ENCODE data around the gene TBC1D10B.

Gene TBC1D10B, protein sequence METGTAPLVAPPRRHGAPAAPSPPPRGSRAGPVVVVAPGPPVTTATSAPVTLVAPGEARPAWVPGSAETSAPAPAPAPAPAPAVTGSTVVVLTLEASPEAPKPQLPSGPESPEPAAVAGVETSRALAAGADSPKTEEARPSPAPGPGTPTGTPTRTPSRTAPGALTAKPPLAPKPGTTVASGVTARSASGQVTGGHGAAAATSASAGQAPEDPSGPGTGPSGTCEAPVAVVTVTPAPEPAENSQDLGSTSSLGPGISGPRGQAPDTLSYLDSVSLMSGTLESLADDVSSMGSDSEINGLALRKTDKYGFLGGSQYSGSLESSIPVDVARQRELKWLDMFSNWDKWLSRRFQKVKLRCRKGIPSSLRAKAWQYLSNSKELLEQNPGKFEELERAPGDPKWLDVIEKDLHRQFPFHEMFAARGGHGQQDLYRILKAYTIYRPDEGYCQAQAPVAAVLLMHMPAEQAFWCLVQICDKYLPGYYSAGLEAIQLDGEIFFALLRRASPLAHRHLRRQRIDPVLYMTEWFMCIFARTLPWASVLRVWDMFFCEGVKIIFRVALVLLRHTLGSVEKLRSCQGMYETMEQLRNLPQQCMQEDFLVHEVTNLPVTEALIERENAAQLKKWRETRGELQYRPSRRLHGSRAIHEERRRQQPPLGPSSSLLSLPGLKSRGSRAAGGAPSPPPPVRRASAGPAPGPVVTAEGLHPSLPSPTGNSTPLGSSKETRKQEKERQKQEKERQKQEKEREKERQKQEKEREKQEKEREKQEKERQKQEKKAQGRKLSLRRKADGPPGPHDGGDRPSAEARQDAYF

DNA sequence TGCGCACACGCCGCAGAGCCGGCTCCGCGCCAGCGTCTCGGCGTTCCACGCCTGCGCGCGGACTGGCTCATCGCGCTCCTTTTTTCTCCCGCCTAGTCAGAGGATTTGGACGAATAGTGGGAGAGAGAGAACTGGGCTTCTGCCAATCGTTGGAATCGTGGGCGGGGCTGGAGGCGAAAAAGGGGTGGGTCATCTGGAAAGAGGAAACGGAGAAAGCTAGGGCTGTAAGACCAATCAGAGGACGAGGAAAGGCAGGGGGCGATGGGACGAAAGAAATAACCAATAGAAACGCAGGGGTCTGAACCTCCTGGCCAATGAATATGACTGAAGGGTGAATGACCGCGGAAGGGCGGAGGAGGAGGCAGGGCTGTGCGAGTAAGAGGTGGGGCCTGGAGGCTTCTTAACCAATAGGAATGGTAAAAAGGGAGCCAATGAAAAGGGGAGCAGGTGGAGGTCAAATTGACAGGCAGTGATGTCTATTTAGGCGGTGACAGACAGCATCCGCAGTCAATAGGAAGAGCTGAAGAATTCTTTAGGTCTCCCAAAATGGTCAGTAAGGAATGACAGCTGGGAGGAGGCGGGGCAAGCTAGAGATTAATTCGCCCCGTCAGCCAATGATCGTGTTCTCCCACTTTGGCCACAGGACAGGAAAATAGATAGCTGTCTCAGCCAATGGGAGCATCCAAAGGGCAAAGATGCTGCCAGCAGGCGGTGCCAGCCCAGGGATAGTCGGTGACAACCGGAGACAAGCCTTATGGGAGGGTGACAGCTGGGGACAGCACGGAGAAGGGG is at the start of gene TBC1D10B:
Gene TBC1D10B, minus strand, starts transcription at position 39 of the 792 bp plus-strand sequence. CDS start 311 bp downstream, outside the sequence.
- in situ Hi-C loops (cut with MboI; ENCODE audit: low pct_unique_long_range_greater_than_20kb, low sequenced_read_pairs), result no loop called here
- peak; percentile 100 for DNase-seq

DNA sequence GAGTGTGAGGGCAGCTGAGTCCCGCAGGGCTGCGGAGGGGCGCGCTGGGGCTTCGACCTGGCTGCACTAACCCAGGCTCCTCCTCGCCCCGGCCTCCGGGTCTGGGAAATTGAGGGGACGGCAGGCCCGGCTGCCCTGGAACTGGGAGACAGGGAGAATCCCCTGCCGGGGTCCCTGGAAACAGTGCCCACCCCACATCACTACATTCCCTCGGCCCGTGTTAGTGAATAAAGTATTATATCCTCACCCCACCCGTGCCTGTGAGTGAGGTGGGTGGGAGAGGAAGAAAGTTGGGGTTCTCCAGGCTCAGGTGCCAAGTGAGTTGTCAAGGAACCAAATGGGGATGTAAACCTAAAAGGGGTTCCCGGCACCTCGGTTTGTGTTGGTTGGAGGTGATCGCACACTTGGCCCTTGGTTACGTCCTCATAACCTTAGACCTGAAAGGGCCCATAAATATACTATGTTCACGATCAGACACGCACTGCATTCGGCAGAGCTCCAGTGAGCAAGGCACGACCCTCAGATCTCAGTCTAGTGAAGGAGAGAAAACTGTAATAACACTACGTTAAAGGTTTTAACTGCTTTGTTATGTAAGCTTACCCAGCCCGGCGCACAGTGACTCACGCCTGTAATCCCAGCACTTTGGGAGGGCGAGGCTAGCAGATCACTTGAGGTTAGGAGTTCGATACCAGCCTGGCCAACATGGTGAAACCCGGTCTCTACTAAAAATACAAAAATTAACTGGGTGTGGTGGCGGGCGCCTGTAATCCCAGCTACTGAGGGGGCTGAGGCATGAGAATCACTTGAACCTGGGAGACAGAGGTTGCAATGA is 48.3 kb upstream of the TBC1D10B start:
- in situ Hi-C loops (cut with MboI; ENCODE audit: low pct_unique_long_range_greater_than_20kb, low sequenced_read_pairs), result no loop called here
- no peak for DNase-seq

DNA sequence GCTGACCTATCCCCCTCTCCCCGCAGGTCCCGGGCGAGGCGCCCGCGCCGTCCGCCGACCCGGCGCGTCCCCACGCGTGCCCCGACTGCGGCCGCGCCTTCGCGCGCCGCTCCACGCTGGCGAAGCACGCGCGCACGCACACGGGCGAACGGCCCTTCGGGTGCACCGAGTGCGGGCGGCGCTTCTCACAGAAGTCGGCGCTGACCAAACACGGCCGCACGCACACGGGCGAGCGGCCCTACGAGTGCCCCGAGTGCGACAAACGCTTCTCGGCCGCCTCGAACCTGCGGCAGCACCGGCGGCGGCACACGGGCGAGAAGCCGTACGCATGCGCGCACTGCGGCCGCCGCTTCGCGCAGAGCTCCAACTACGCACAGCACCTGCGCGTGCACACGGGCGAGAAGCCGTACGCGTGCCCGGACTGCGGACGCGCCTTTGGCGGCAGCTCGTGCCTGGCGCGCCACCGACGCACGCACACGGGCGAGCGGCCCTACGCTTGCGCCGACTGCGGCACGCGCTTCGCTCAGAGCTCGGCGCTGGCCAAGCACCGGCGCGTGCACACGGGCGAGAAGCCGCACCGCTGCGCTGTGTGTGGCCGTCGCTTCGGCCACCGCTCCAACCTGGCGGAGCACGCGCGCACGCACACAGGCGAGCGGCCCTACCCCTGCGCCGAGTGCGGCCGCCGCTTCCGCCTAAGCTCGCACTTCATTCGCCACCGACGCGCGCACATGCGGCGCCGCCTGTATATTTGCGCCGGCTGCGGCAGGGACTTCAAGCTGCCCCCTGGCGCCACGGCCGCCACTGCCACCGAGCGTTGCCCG is 47.4 kb upstream of the TBC1D10B start:
- peak; percentile 92 for DNase-seq
- in situ Hi-C loops (cut with MboI; ENCODE audit: low pct_unique_long_range_greater_than_20kb, low sequenced_read_pairs), result no loop called here

DNA sequence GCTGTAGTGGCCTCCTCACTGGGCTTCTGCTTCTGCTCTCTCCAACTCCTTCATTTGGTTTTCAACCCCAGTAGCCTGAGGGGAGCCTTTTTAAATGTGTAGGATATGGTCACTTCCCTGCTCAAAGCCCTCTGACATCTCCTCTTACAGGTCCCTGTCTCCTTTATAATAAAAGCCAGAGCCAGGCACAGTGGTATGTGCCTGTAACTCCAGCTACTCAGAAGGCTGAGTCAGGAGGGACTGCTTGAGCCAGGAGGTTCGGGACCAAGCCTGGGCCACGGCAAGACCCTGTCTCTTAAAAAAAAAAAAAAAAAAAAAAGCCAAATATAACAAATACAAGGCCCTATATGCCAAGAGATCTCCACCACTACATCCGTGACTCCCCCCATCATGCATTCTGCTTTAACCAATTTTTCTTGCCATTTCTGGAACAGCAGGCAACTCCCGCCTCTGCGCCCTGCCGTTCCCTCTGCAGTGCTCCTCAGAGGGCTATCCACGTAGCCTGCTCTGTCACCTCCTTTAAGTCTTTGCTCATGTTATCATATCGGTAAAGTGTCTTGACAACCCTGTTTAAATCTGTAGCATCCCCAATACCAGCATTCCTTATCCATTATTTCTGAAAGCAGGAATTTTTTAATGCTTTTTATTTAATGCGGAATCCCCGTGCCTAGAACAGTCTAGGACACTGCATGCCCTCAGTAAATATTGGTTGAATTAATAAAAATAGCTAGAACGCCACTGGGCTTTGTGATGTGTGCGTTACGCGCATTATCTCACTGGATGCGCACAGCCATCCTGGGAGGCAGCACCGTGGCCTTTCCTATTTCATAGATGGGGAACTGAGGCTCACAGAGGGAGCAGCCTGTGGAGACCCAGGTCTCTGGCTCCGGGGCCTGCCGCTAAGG is 46.6 kb upstream of the TBC1D10B start:
- in situ Hi-C loops (cut with MboI; ENCODE audit: low pct_unique_long_range_greater_than_20kb, low sequenced_read_pairs), result no loop called here
- no peak for DNase-seq

DNA sequence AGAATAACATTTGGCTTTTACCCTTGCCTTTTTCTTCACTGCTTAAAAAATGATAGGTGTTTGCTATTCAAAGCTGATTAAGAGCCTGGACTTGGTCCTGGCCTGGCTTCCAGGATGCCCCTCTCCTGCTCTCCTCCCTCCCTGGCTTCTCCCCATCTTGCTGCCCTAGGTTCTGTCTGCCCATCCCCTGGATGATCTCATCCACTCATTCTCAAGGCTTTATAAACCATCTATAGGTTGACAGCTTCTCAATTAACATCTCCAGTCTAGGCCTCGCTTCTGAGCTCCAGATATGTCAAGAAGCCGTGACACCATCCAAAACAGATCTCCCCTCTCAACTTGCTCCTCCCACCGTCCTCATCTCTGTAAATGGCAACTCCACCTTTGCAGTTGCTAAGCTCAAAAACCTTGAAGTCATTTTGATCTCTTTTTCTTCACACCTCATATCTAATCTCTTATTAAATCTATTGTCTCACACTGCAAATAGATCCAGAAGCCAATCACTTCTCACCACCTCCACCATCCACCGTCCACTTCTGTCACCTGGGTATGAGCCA is 45.8 kb upstream of the TBC1D10B start:
- DNase-seq, result no peak
- in situ Hi-C loops (cut with MboI; ENCODE audit: low pct_unique_long_range_greater_than_20kb, low sequenced_read_pairs), result no loop called here

DNA sequence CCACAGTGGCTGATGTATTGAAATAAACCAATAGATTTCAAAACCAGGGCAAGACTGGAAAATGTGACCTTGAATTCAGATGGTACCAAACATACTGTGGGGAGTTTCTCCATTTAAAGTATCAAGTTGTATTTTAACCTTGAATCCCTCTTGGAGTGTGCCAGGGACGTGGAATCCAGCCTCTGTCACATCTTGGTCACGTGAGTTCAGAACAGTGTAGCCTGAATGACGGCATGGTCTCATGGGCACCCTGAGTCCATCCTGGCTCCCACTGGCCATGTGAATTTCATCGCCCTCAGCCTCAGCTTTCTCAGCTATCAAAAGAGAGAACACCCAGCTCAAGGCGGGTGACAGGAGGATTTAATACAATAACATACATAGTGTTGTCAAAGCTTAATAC is 43.9 kb upstream of the TBC1D10B start:
- DNase-seq, result no peak
- in situ Hi-C loops (cut with MboI; ENCODE audit: low pct_unique_long_range_greater_than_20kb, low sequenced_read_pairs), result no loop called here

DNA sequence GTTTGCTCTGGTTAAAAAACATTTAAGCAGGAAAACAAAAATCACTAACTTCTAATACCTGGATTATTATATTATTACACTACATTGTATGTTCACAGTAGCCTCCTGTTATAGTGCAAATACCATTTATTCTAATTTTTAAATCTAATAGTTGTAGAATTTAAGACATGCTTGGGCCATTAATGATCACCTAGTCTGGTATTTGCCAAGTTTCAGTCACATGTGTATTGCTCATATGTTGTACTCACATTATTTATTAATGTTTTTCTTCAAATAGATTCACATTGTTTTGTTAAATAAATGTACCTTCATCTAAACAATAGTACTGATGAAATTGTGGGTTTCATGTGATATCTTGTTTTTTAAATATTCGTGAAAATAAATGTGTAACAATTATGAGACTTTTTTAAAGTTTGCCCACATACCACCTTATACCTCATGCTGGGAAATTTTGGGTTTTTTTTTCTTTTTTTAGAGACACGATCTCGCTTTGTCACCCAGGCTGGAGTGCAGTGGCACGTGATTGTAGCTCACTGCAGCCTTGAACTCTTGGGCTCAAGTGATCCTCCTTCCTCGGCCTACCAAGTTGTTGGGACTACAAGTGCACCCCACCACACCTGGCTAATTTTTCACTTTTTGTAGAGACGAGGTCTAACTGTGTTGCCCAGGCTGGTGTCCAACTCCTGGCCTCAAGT is 43.0 kb upstream of the TBC1D10B start:
- no peak for DNase-seq
- in situ Hi-C loops (cut with MboI; ENCODE audit: low pct_unique_long_range_greater_than_20kb, low sequenced_read_pairs), result no loop called here

DNA sequence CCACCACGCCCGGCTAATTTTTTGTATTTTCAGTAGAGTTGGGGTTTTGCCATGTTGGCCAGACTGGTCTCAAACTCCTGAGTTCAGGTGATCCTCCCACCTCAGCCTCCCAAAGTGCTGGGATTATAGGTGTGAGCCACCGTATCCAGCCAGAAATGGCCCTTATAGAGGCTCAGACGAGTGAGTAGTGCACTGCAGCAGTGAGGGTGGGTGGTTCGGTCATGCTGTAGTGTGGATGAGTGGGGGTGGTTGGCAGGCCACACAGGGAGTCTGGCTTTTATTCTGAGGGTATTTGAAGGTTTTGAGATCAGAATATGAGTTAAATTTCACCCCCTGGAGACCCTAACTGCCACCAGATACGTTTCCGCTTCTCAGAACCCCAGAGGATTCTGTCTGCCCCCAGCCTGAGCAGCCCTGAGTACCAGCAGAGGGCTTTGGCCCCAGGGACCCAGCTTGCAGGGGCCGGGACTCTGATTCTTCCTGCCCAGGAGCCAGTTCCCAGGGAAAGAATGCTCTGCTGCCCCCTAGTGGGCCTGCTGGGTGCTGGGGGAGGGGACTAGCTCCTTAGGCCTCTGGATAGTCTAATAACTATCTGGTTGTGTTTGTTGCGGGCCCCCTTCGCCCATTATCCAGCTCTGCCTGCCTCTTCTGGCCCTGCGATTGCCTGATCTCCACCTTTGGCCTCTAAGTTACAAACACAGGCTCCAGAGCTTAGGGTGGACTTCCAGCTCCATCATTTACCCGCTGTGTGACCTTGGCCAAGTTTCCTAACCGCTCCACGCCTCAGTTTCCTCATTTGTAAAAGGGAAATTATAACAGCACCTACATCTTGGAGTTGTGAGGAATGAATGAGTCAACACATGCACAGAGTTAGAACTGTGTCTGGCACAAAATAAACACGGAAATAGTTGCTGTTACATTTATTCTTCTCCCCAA is 39.1 kb upstream of the TBC1D10B start:
- DNase-seq, result peak; percentile 93
- in situ Hi-C loops (cut with MboI; ENCODE audit: low pct_unique_long_range_greater_than_20kb, low sequenced_read_pairs), result loop anchor here (10.0 kb wide), 1 partner anchor 55 kb away; the partner anchor contains the start of gene CD2BP2

DNA sequence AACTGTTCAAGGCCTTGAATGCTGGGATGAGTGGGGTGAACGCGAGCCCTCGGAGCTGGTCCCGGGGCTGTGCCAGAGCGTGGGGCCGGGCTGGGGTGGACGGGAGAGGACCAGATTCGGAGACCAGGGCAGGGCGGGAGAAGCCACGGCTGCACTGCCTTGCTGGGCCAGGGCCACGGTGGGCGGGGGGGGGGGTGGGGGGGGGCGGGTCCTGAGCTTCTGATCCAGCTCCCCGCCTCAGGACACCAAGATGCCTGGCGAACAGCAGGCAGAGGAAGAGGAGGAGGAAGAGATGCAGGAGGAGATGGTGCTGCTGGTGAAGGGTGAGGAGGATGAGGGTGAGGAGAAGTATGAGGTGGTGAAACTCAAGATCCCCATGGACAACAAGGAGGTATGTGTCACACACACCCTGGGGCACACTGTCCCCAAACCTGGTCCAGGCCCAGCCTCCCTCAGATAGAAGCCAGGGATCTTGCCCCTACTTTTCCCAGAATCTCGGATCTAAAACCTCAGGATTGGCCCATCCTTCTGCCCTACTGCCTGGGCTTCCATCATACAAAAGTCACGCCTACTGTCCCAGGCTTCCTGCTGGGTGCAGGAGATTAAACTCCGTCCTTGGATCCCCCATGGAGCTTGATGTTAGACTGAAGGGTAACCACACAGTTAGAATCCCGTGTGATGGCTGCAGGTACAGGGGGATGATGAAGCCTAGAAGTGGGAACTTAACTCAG is 37.7 kb upstream of the TBC1D10B start:
- in situ Hi-C loops (cut with MboI; ENCODE audit: low pct_unique_long_range_greater_than_20kb, low sequenced_read_pairs), result loop anchor here (10.0 kb wide), 1 partner anchor 53 kb away; the partner anchor contains the start of gene CD2BP2
- DNase-seq, result no peak

DNA sequence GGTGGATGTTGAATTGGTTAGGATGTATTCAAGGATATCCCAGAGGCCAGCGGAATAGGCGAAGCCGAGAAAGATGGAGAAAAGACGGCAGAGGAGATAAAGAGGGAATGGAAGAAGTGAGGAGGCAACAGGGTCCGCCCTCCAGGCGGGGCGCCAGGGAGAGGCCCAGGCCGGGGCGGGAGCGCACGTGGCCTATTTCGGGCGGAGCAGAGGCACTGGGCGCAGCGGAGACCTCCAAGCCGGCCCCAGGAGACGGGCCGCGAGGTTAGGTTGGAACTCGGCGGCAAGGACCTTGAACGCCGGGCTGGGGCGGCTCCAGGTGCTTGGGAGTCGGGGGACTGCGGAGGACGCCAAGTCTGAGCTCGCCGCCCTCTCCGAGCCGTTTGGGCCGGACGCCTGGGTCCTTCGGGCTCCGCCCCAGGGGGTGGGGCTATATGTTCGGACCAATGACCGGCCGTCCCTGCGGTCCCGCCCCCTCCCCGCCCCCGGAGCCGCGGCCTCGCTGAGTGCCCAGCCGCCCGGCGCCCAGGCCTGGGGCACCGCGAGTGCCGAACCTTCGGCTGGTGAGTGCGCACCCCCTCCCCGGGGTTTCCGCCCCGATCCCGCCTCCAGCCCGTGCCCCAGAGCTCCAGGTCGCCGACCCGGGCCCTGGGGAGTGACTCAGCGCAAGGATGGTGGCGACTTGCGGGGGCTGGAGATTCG is 37.0 kb upstream of the TBC1D10B start, which contains the start of gene ZNF771:
Gene ZNF771, plus strand, starts transcription at position 505 of the 702 bp plus-strand sequence. CDS start 448 bp downstream, outside the sequence.
- in situ Hi-C loops (cut with MboI; ENCODE audit: low pct_unique_long_range_greater_than_20kb, low sequenced_read_pairs), result loop anchor here (10.0 kb wide), 1 partner anchor 52 kb away; the partner anchor contains the start of gene CD2BP2

DNA sequence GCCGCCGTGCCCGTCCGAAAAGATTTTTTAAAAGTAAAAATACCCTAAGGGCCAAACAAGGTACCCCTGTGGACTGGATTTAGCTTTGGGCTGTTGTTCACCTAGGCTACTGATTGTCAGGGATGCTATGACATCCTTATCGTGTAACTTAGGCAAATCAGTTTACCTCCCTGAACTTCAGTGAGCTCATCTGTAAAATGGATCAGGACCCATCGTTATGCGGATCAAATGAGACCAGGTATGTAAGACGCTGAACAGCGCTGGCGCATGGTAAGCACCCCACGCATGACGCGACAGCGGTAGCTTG is 36.5 kb upstream of the TBC1D10B start:
- no peak for DNase-seq
- in situ Hi-C loops (cut with MboI; ENCODE audit: low pct_unique_long_range_greater_than_20kb, low sequenced_read_pairs), result loop anchor here (10.0 kb wide), 1 partner anchor 52 kb away; the partner anchor contains the start of gene CD2BP2

More for the DNA sequence above, 37.0 kb upstream of the TBC1D10B start, which contains the start of gene ZNF771:
- DNase-seq, result peak; percentile 92

DNA sequence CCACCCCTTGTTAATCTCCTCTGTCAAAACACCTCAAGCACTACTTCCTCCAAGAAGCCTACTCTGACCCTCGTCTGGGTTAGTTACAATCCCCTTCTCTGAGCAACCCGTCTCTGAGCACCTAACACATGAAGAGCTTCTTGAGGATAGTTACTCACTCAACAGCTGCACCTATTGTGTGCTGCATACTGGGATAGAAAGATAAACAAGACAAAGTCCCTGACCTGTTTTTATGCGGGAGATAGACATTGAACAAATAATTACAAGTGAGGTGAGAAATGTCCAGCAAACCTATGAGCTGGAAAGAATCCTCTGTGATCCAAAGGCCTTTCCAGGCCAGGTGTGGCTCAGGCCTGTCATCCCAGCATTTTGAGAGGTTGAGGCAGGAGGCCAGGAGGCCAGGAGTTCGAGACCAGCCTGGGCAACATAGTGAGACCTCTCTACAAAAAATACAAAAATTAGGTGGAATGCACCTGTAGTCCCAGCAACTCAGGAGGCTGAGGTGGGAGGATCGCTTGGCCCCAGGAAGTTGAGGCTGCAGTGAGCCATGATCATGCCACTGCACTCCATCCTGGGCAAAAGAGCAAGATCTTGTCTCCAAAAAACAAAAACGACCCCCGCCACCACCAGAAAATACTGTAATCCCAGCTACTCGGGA is 31.6 kb upstream of the TBC1D10B start:
- in situ Hi-C loops (cut with MboI; ENCODE audit: low pct_unique_long_range_greater_than_20kb, low sequenced_read_pairs), result loop anchor here (10.0 kb wide), 1 partner anchor 47 kb away; the partner anchor contains the start of gene CD2BP2
- no peak for DNase-seq
